Measurements from ENCODE around the gene ZNF740. TPM values are rescaled to one million over a fixed set of nuclear protein-coding genes. Genes with fewer than 3 reads are reported as not detected.

Gene ZNF740
- total RNA-seq, 2 donors from 2014 or later, result 27.5 to 32.3 TPM

DNA sequence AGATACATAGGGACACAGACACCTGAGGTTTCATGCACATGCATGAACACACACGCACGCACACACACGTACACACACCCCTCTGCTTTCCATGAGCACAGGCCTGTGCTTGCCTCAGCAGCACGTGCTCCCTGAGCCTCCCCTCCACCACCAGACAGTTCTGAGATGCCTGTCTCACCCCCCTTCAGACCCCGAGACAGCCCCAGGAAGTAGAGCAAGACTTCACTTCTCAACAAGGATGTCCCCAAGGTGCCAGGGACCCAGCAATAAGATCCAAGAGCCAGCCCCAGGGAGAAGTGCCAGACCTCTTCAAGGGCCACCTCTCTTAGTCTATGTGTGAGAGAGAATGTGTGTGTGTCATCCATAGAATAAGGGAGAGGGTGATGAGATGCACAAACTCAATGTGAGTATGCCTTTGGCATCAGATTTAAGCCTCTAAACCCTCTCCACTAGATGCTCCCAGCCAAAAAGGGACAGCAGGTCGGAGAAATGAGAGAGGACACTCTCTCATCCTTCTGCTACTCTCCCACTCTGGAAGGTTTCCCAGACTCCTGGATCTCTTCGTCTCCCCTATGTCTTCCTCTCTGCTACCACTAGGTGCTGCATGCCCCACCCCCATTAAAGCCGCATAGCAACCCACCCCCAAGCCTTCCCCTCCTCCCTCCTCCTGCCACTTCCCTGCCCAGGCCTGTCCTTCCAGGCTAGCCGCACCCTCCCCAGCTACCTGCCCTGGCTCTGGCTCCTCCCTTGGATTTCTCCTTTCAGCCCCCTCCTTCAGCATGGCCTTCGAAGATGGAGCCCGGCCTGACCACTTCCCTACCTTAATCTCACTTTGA, 43.8 kb downstream of the ZNF740 start:
- peak overlapping the region in 1 of 2 donors; percentile 42 for H3K9ac ChIP-seq (ENCODE audit: low read depth in 2 of 2, low read length in 2 of 2)
- H3K4me3 ChIP-seq, result no peak overlapping the region
- no peaks in the 10 kb centered on the region for H3K9me3 ChIP-seq
- H3K27ac ChIP-seq, result peak overlapping the region; percentile 37
- H3K4me1 ChIP-seq, result peaks cover 5% of the 10 kb centered on the region
- no peaks in the 10 kb centered on the region for H3K27me3 ChIP-seq
- no peaks in the 10 kb centered on the region for H3K36me3 ChIP-seq
- TF ChIP-seq, protein P1, sequence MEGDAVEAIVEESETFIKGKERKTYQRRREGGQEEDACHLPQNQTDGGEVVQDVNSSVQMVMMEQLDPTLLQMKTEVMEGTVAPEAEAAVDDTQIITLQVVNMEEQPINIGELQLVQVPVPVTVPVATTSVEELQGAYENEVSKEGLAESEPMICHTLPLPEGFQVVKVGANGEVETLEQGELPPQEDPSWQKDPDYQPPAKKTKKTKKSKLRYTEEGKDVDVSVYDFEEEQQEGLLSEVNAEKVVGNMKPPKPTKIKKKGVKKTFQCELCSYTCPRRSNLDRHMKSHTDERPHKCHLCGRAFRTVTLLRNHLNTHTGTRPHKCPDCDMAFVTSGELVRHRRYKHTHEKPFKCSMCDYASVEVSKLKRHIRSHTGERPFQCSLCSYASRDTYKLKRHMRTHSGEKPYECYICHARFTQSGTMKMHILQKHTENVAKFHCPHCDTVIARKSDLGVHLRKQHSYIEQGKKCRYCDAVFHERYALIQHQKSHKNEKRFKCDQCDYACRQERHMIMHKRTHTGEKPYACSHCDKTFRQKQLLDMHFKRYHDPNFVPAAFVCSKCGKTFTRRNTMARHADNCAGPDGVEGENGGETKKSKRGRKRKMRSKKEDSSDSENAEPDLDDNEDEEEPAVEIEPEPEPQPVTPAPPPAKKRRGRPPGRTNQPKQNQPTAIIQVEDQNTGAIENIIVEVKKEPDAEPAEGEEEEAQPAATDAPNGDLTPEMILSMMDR (IDR thresholded peaks at IDR 0.05), result no peak
- peak; percentile 55 for DNase-seq
- intact Hi-C loops (cut with DNase I), result no loop called here

DNA sequence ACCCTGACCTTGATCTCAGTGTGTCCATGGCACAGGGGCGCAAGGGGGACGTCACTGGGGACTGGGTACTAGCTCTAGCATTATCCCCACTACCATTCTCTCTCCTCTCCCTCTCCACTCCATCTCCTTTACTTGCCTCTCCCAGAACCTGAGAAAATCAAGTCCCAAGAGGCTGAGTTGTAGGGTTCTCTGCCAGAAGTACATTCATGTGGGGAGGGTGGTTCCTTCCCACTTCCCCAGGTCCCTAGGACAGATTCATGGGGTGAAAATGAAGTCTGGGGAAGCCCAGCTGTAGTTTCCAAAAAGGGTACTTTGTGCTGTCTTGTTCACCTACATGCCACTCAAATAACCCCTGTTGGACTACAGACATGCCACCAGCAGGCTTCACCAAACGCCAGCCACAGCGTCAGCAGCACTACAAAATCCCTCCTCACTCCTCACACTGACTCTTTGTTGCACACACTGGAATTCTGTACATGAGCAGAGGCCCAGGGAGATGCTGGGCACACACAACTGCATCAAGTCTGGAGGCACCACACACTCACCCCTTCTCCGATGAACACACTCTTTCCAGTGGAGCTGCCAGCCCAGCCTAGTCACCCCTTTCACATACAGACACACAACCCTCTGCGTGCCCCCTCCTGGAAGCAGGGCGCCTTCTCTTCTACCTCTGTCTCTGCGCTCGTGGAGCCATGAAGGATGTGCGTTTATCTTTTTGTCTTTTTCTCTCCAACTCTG, 44.5 kb downstream of the ZNF740 start:
- DNase-seq, result no peak
- H3K9ac ChIP-seq (ENCODE audit: low read depth in 2 of 2, low read length in 2 of 2), result peak overlapping the region in 1 of 2 donors; percentile 42
- TF ChIP-seq, protein P1 (IDR thresholded peaks at IDR 0.05), result no peak
- intact Hi-C loops (cut with DNase I), result no loop called here
- no peaks in the 10 kb centered on the region for H3K9me3 ChIP-seq
- H3K27ac ChIP-seq, result no peak overlapping the region
- H3K27me3 ChIP-seq, result no peaks in the 10 kb centered on the region
- no peaks in the 10 kb centered on the region for H3K36me3 ChIP-seq
- no peak overlapping the region for H3K4me3 ChIP-seq
- H3K4me1 ChIP-seq, result peaks cover 5% of the 10 kb centered on the region

DNA sequence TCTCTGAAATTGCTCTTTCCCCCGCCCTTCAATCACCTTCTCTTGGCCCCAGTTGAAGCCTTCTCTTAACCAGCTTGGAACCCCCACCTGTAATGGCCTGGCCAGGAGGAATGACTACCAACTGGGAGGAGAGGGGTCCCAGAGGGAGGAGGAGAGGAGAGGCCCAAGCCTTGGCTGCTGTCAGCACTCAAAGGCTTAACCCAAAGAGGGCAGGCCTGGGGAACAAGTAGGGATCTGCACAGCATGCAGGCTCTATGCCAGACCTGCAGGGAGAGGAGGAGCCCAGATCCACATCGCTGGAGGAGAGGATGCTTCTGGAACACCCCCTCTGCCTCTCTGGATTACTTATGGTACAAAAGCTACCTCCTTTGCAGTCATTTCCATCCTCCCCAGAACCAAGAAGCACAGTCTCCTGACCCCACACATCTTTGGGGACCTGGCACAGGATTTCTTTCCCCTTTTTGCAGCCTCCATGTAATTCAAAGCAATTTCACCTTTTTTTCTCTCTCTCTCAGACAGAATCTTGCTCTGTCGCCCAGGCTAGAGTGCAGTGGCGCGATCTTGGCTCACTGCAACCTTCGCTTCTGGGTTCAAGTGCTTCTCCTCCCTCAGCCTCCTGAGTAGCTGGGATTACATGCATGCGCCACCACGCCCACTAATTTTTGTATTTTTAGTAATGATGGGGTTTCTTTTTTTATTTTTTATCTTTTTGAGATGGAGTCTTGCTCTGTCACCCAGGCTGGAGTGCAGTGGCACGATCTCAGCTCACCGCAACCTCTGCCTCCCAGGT, 45.3 kb downstream of the ZNF740 start:
- Histone ChIP-seq H3K4me1 (peaks cover 5% of the 10 kb centered on the region), H3K4me3 (no peak overlapping the region), H3K9ac (ENCODE audit: low read depth in 2 of 2, low read length in 2 of 2) (peak overlapping the region in 1 of 2 donors; percentile 12), H3K27me3 (no peaks in the 10 kb centered on the region), H3K9me3 (no peaks in the 10 kb centered on the region), H3K27ac (no peak overlapping the region), H3K36me3 (no peaks in the 10 kb centered on the region)
- intact Hi-C loops (cut with DNase I), result no loop called here
- TF ChIP-seq, protein P1 (IDR thresholded peaks at IDR 0.05), result no peak
- DNase-seq, result no peak

DNA sequence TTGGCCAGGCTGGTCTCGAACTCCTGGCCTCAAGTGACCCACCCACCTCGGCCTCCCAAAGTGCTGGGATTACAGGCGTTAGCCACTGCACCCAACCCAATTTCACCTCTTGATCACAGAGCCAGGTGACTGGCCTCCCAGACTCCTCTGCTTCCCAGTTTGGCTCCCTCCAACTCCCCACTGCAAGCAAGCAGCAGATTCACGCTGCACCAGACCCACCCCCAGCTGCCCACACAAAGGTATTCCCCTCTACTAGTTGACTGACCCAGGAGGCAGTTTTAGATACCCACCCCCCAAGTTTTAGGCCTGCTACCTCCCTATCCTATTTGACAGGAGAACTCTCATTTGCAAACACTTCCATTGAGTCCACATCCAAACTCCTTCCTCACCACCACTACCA, 46.3 kb downstream of the ZNF740 start:
- peaks cover 8% of the 10 kb centered on the region for H3K4me1 ChIP-seq
- no peaks in the 10 kb centered on the region for H3K9me3 ChIP-seq
- intact Hi-C loops (cut with DNase I), result no loop called here
- no peak overlapping the region for H3K4me3 ChIP-seq
- no peak overlapping the region for H3K9ac ChIP-seq (ENCODE audit: low read depth in 2 of 2, low read length in 2 of 2)
- DNase-seq, result no peak
- H3K27ac ChIP-seq, result no peak overlapping the region
- TF ChIP-seq, protein P1 (IDR thresholded peaks at IDR 0.05), result no peak
- H3K36me3 ChIP-seq, result no peaks in the 10 kb centered on the region
- no peaks in the 10 kb centered on the region for H3K27me3 ChIP-seq

DNA sequence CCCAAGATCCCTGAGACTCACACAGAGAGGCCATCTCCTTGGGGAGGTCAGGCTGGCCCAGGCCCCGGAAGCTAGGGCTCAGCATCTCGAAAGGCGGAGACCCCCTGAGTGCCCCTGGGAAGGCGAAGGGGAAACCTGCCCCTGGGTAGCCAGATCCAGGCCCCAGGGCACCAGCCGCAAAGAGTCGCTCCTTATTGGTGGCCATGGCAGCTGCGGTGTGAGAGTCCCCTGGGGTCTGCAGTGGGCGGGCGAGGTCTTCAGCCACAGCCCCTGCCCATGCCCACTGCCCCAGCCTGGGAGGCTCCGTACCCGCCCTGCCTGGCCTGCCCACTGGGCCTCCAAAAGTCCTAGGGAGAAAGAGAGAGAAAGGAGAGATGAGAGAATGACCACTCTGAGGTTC, 46.8 kb downstream of the ZNF740 start:
- DNase-seq, result no peak
- H3K4me3 ChIP-seq, result no peak overlapping the region

More for the DNA sequence above, 46.8 kb downstream of the ZNF740 start:
- H3K27me3 ChIP-seq, result no peaks in the 10 kb centered on the region
- intact Hi-C loops (cut with DNase I), result no loop called here
- peaks cover 9% of the 10 kb centered on the region for H3K4me1 ChIP-seq
- H3K9me3 ChIP-seq, result no peaks in the 10 kb centered on the region
- H3K9ac ChIP-seq (ENCODE audit: low read depth in 2 of 2, low read length in 2 of 2), result no peak overlapping the region
- TF ChIP-seq, protein P1 (IDR thresholded peaks at IDR 0.05), result no peak
- H3K27ac ChIP-seq, result no peak overlapping the region
- no peaks in the 10 kb centered on the region for H3K36me3 ChIP-seq

Measured in colonic mucosa (tissue), 4 donors.